A549 (cell line): ENCODE data around the gene SLC6A18. TPM values are rescaled to one million over a fixed set of nuclear protein-coding genes. Genes with fewer than 3 reads are reported as not detected.
A peak's percentile ranks its signal among the peaks of the same experiment; 100 is the strongest.

ENCODE experiments used
- ATAC-seq, 2 experiments: fragments of 200-7000 bp in 1 of 2; fragments of >200 bp in 1 of 2; cut with Nextera tagmentation in 1 of 2; cut with Tn5 transposase in 1 of 2; 3 replicates each; pipeline versions ENCODE4 v1.8.0 to v1.9.1; 2018 to 2020; ENCODE audit warnings: mild to moderate bottlenecking in 1 of 2, moderate library complexity in 1 of 2
- CTCF ChIA-PET: fragments of 300-600 bp; sonication (Branson Sonifier 250); formaldehyde crosslinking; extraction: SDS; loops from one replicate; lab custom pipeline; 2021; ENCODE audit warnings: antibody characterized with exemption, inconsistent platforms; lab: Yijun Ruan, JAX
- POLR2A ChIA-PET: fragments of 350-600 bp; formaldehyde crosslinking; extraction: SDS; loops from one replicate; lab custom pipeline; 2021; ENCODE audit warnings: antibody characterized with exemption, inconsistent platforms; lab: Yijun Ruan, JAX
- DNase-seq, 2 experiments: peaks; one replicate each; pipeline versions ENCODE4 v3.0.0 to v3.0.0-alpha.2; 2011 to 2016; ENCODE audit warnings: low read depth in 1 of 2, low spot score in 1 of 2
- FAIRE-seq: peaks from 2 replicates; lab custom pipeline; 2011; peaks lifted over from hg19 to GRCh38; lab: Jason Lieb, UNC
- H3K27ac ChIP-seq, 2 experiments: fragments of >200 bp; sonication (Bioruptor Twin); formaldehyde crosslinking; 3 replicates each; pipeline ENCODE4 v1.5.1; 2016 to 2017
- H3K4me1 ChIP-seq: fragments of >200 bp; sonication (Bioruptor Twin); formaldehyde crosslinking; 3 replicates; pipeline ENCODE4 v1.6.1; 2016
- H3K4me2 ChIP-seq: fragments of >200 bp; sonication (Bioruptor Twin); formaldehyde crosslinking; 3 replicates; pipeline ENCODE4 v1.6.1; 2016
- H3K4me3 ChIP-seq: fragments of >200 bp; sonication (Bioruptor Twin); formaldehyde crosslinking; 3 replicates; pipeline ENCODE4 v1.5.1; 2016
- H3K9me3 ChIP-seq: fragments of >200 bp; sonication (Bioruptor Twin); formaldehyde crosslinking; 3 replicates; pipeline ENCODE4 v1.6.1; 2016
- ATOH8 ChIP-seq: fragments of 250-450 bp; sonication (Bioruptor Pico); IDR thresholded peaks from 2 replicates; pipeline ENCODE4 v1.5.0; 2020; ENCODE audit warnings: low read depth, mild to moderate bottlenecking, moderate library complexity
- CEBPB ChIP-seq, 2 experiments: fragments of >200 bp in 1 of 2; sonication (Bioruptor Twin) in 1 of 2; formaldehyde crosslinking in 1 of 2; IDR thresholded peaks; 2 replicates each; pipeline ENCODE4 v1.6.1; 2012 to 2016
- CTCF ChIP-seq: fragments of >200 bp; sonication (Bioruptor Twin); formaldehyde crosslinking; IDR thresholded peaks from 3 replicates; pipeline ENCODE4 v1.5.1; 2016
- ELK1 ChIP-seq: fragments of 150-350 bp; IDR thresholded peaks from 2 replicates; pipeline ENCODE4 v1.6.1; 2014; ENCODE audit warnings: low read depth, mild to moderate bottlenecking, low read length
- ESRRA ChIP-seq: fragments of 150-350 bp; IDR thresholded peaks from 2 replicates; pipeline ENCODE4 v1.6.1; 2014; ENCODE audit warnings: mild to moderate bottlenecking, low read length, borderline replicate concordance
- FOSL2 ChIP-seq, 2 experiments: fragments of 450-650 bp in 1 of 2; fragments of >200 bp in 1 of 2; sonication (Bioruptor Twin) in 1 of 2; formaldehyde crosslinking; IDR thresholded peaks; 2 replicates each; pipeline versions ENCODE4 v1.5.0 to v1.6.1; 2016 to 2020; ENCODE audit warnings: mild to moderate bottlenecking in 1 of 2, moderate library complexity in 1 of 2
- FOXS1 ChIP-seq: fragments of 250-450 bp; sonication (Bioruptor Pico); IDR thresholded peaks from 2 replicates; pipeline ENCODE4 v1.5.0; 2020; ENCODE audit warnings: mild to moderate bottlenecking, moderate library complexity
- GATA3 ChIP-seq: IDR thresholded peaks from 2 replicates; pipeline ENCODE4 v1.6.1; 2012; ENCODE audit warnings: borderline replicate concordance
- HMGXB4 ChIP-seq: fragments of 250-450 bp; sonication (Bioruptor Pico); IDR thresholded peaks from 2 replicates; pipeline ENCODE4 v1.5.0; 2021; ENCODE audit warnings: mild to moderate bottlenecking, moderate library complexity, borderline replicate concordance
- JUN ChIP-seq, 2 experiments: fragments of >200 bp; sonication (Bioruptor Twin); formaldehyde crosslinking; IDR thresholded peaks; 2 replicates in 1 of 2; 3 replicates in 1 of 2; pipeline ENCODE4 v1.6.1; 2016 to 2017
- MAFK ChIP-seq: fragments of 450-650 bp; IDR thresholded peaks from 2 replicates; pipeline ENCODE4 v1.6.1; 2014; ENCODE audit not compliant: partially characterized antibody
- PBX3 ChIP-seq: IDR thresholded peaks from 2 replicates; pipeline ENCODE4 v1.6.1; 2012
- RAD21 ChIP-seq, 2 experiments: fragments of >200 bp in 1 of 2; sonication (Bioruptor Twin) in 1 of 2; formaldehyde crosslinking in 1 of 2; IDR thresholded peaks in 1 of 2; conservative IDR thresholded peaks in 1 of 2; 2 replicates in 1 of 2; 3 replicates in 1 of 2; pipeline ENCODE4 v1.6.1; 2012 to 2018; ENCODE audit warnings: inconsistent platforms in 1 of 2
- RARB ChIP-seq: fragments of 250-450 bp; sonication (Bioruptor Pico); IDR thresholded peaks from 2 replicates; pipeline ENCODE4 v1.8.0; 2021; ENCODE audit warnings: mild to moderate bottlenecking, moderate library complexity
- RCOR1 ChIP-seq: fragments of 150-350 bp; IDR thresholded peaks from 2 replicates; pipeline ENCODE4 v1.6.1; 2014; ENCODE audit warnings: antibody characterized with exemption, low read length, low read depth
- RFX5 ChIP-seq: fragments of 450-650 bp; IDR thresholded peaks from 2 replicates; pipeline ENCODE4 v1.7.1; 2014; ENCODE audit warnings: antibody characterized with exemption, mild to moderate bottlenecking, moderate library complexity
- RNF2 ChIP-seq: fragments of 200-600 bp; sonication (generic); IDR thresholded peaks from 2 replicates; pipeline ENCODE4 v1.6.1; 2016; ENCODE audit warnings: low read depth, mild to moderate bottlenecking, antibody characterized with exemption, moderate library complexity, borderline replicate concordance
- TP53 ChIP-seq: fragments of 250-450 bp; sonication (Bioruptor Pico); IDR thresholded peaks from 2 replicates; pipeline ENCODE4 v1.5.0; 2021; ENCODE audit warnings: mild to moderate bottlenecking, moderate library complexity
- ZC3H11A ChIP-seq: fragments of 450-650 bp; IDR thresholded peaks from 2 replicates; pipeline ENCODE4 v1.6.1; 2014; ENCODE audit warnings: antibody characterized with exemption, mild to moderate bottlenecking
- ZNF302 ChIP-seq: fragments of 250-450 bp; sonication (Bioruptor Pico); IDR thresholded peaks from 2 replicates; pipeline ENCODE4 v1.9.0; 2021; ENCODE audit warnings: inconsistent platforms, mild to moderate bottlenecking, moderate library complexity
- WGBS: methylation state at CpG from one replicate; pipeline ENCODE4 v1.1.6; 2017; ENCODE audit errors: missing lambda C conversion rate; 5-methylcytosine and 5-hydroxymethylcytosine counted together
- polyA plus RNA-seq, 4 experiments: library from polyadenylated mRNA; depleted of rRNA in 3 of 4; stranded (reverse); fragments of >200 nt; fragmentation: RNase III in 1 of 4; extraction: RNeasy Plus Mini Kit Qiagen cat#74134 plus additional on column Dnase treatment in 1 of 4; gene quantifications; 2 replicates in 3 of 4; 3 replicates in 1 of 4; pipeline ENCODE4 v1.2.3, GENCODE V29; 2011 to 2017

SLC6A18 gene
- polyA plus RNA-seq, 2 of the 4 experiments (the other 2 are of a cell fraction): not detected

- DNase-seq (no peak), ATAC-seq (no peak), FAIRE-seq (no peak)
- 67% methylated on average over 10 of the region's 18 CpGs for WGBS
- Histone ChIP-seq H3K4me1 (no peaks in the 10 kb centered on the region), H3K4me2 (no peak overlapping the region), H3K9me3 (no peaks in the 10 kb centered on the region), H3K4me3 (no peak overlapping the region), H3K27ac (no peak overlapping the region)
- CTCF ChIA-PET: interaction anchor here (1.4 to 2.0 kb wide), 2 partner anchors 42 to 49 kb away, joined by 3 to 5 read pairs; no protein-coding TSS in a partner anchor
- no peak for TF ChIP-seq TP53
- no peak for TF ChIP-seq RNF2
- TF ChIP-seq FOSL2 (IDR thresholded peaks at IDR 0.05): no peak
- TF ChIP-seq FOSL2 (CRISPR knock-in tag; IDR thresholded peaks at IDR 0.05): no peak
- TF ChIP-seq ESRRA: no peak
- no peak for TF ChIP-seq JUN (IDR thresholded peaks at IDR 0.05)
- TF ChIP-seq RCOR1: no peak
- POLR2A ChIA-PET: no interaction called here
Observed at GRCh38 chr5:1216918-1217295, 8.3 kb upstream of the SLC6A18 start.

- no peaks in the 10 kb centered on the region for H3K4me1 ChIP-seq
- DNase-seq (no peak), FAIRE-seq (no peak), ATAC-seq (peak; percentile 37 to 77; a peak in 4 of 6 replicates)
- H3K4me2 ChIP-seq: no peak overlapping the region
- POLR2A ChIA-PET: no interaction called here
- 45% methylated on average over 22 of the region's 24 CpGs for WGBS
- H3K9me3 ChIP-seq: no peaks in the 10 kb centered on the region
- CTCF ChIA-PET: interaction anchor here (0.7 to 2.0 kb wide), 2 partner anchors 9 to 43 kb away, joined by 3 to 5 read pairs; no protein-coding TSS in a partner anchor
- H3K27ac ChIP-seq: no peak overlapping the region
- H3K4me3 ChIP-seq: no peak overlapping the region
- TF ChIP-seq FOXS1 (CRISPR knock-in tag): no peak
- TF ChIP-seq RARB (CRISPR knock-in tag): no peak
- TF ChIP-seq RAD21 (conservative IDR thresholded peaks at IDR 0.05 in 1 of 2, IDR thresholded peaks at IDR 0.05 in 1 of 2): no peak
- no peak for TF ChIP-seq ELK1
- no peak for TF ChIP-seq PBX3
- no peak for TF ChIP-seq ATOH8 (CRISPR knock-in tag)
- no peak for TF ChIP-seq HMGXB4 (CRISPR knock-in tag)
- no peak for TF ChIP-seq GATA3
- no peak for TF ChIP-seq FOSL2 (IDR thresholded peaks at IDR 0.05)
- no peak for TF ChIP-seq FOSL2 (CRISPR knock-in tag; IDR thresholded peaks at IDR 0.05)
- no peak for TF ChIP-seq RFX5
- no peak for TF ChIP-seq CTCF
- TF ChIP-seq CEBPB (IDR thresholded peaks at IDR 0.05): no peak
- no peak for TF ChIP-seq MAFK
- TF ChIP-seq ZNF302: no peak
- TF ChIP-seq ZC3H11A: no peak
- TF ChIP-seq RNF2: no peak
Observed at GRCh38 chr5:1217596-1218206, 7.5 kb upstream of the SLC6A18 start.
